CD4-positive, alpha-beta T cell treated with Interleukin-17A for 4 hours (primary cell): ENCODE measurements around the gene PTPRE.

Experiments
- DNase-seq: peaks from one replicate; pipeline ENCODE4 v3.0.0-alpha.2; 2020; ENCODE audit warnings: mixed read lengths

The PTPRE gene

GRCh38 chr10:127932521-127933270, 25.8 kb downstream of the PTPRE start:
- no peak for DNase-seq

GRCh38 chr10:127933271-127933670, 26.4 kb downstream of the PTPRE start:
- no peak for DNase-seq

- no peak for DNase-seq
Measured at GRCh38 chr10:127934383-127934782, 27.5 kb downstream of the PTPRE start.

GRCh38 chr10:127935071-127935561, 28.2 kb downstream of the PTPRE start:
- no peak for DNase-seq

- DNase-seq = no peak
Measured at GRCh38 chr10:127937069-127937468, 30.2 kb downstream of the PTPRE start.

- no peak for DNase-seq
Measured at GRCh38 chr10:127937915-127938463, 31.1 kb downstream of the PTPRE start.

- no peak for DNase-seq
Measured at GRCh38 chr10:127939786-127940330, 33.0 kb downstream of the PTPRE start.

- no peak for DNase-seq
Measured at GRCh38 chr10:127940866-127941640, 34.1 kb downstream of the PTPRE start.

- no peak for DNase-seq
Measured at GRCh38 chr10:127942811-127943210, 35.9 kb downstream of the PTPRE start.

GRCh38 chr10:127943336-127943910, 36.5 kb downstream of the PTPRE start:
- DNase-seq = no peak

- no peak for DNase-seq
Measured at GRCh38 chr10:127944256-127944655, 37.4 kb downstream of the PTPRE start.

GRCh38 chr10:127945341-127945758, 38.4 kb downstream of the PTPRE start:
- peak; percentile 54 for DNase-seq

- peak; percentile 17 for DNase-seq
Measured at GRCh38 chr10:127945948-127946711, 39.2 kb downstream of the PTPRE start.

GRCh38 chr10:127947211-127947610, 40.3 kb downstream of the PTPRE start:
- DNase-seq = no peak

GRCh38 chr10:127948791-127949190, 41.9 kb downstream of the PTPRE start:
- no peak for DNase-seq

GRCh38 chr10:127949831-127950230, 42.9 kb downstream of the PTPRE start:
- no peak for DNase-seq

GRCh38 chr10:127951861-127952574, 45.1 kb downstream of the PTPRE start:
- no peak for DNase-seq

- DNase-seq = no peak
Measured at GRCh38 chr10:127952575-127952869, 45.6 kb downstream of the PTPRE start.

- no peak for DNase-seq
Measured at GRCh38 chr10:127952918-127953317, 46.0 kb downstream of the PTPRE start.

- no peak for DNase-seq
Measured at GRCh38 chr10:127953876-127954275, 47.0 kb downstream of the PTPRE start.

- no peak for DNase-seq
Measured at GRCh38 chr10:127959428-127959827, 52.5 kb downstream of the PTPRE start.

- DNase-seq = no peak
Measured at GRCh38 chr10:127961071-127961470, 54.2 kb downstream of the PTPRE start.
